HG02763 (cell line): Measurements from ENCODE around the gene MBOAT7.
A peak's percentile ranks its signal among the peaks of the same experiment; 100 is the strongest.
"Not testable (repeated sequence)": the region's sequence is repeated elsewhere in the genome, so short reads cannot be mapped to it uniquely, and the experiment has no call there.

Experiments
- ATAC-seq: cut with Tn5 transposase; IDR thresholded peaks from one replicate; pipeline ENCODE4 v1.9.1; 2021; ENCODE audit warnings: mild to moderate bottlenecking, moderate library complexity; ENCODE audit not compliant: unreplicated experiment

MBOAT7 gene

DNA sequence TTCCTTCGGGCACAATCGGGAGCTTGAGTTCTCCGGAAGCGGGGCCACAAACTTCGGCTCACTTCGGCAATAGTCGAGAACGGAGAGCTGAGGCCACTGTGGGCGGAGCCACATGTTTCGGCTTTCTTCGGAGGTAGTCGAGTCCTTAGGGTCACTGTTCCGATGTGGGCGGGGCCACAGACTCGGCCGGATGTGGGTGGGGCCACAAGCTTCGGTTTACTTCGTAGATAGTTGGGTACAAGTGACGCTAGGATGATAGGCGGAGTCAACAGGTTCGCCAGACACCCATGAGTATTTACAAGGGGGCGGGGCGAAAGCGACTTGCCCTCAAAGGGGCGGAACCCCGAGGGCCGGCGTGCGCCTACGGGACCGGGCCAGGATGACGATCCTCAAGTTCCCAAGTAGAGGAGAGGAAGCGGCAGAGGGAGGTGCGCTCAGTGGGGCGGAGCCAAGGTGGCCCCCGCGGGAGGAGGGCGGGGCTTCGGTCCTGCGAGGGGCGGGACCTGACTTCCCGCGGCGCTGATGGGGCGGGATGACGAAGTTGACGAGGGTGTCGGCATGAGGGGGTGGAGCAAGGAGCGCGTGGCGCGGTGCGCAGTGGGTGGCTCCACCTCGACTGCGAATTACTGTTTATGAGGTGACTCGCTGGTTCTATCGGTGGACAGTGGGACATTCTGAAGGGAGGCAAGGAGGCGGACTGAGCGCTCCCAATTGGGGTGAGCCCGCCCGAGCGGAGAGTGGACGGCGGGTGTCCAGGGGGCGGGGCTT lies 539 bp upstream of the MBOAT7 start:
- peak; percentile 43 for ATAC-seq

DNA sequence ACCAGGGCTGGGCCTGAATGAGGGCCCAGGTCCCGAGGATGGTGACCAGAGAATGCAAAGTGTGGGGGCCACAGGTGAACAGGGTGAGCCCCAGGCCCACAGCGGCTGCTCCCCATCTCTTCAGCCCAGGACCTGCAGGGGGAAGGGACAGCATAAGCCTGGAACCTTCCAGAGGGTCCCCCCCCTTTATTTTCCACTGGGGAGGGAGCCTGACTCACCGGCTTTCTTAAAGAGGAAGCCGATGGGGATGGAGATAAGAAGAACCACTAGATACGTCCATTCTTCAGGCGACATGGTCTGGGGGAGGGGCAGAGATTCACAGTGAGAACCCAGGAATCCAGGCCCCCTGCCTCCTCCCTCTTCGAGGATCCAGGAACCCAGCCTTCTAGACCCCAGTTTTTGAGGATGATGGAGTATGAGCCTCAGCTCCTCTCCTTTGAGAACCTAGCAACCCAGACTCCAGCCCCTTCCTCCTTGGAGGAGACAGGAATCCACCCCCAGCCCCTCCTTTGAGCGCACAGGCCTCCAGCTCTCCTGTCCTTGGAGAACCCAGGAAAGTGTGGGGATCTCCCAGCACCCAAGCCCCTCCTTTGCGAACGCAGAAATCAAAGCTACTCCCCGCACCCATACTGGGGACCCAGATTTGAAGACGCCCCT lies 1.0 kb downstream of the MBOAT7 start:
- ATAC-seq = no peak

DNA sequence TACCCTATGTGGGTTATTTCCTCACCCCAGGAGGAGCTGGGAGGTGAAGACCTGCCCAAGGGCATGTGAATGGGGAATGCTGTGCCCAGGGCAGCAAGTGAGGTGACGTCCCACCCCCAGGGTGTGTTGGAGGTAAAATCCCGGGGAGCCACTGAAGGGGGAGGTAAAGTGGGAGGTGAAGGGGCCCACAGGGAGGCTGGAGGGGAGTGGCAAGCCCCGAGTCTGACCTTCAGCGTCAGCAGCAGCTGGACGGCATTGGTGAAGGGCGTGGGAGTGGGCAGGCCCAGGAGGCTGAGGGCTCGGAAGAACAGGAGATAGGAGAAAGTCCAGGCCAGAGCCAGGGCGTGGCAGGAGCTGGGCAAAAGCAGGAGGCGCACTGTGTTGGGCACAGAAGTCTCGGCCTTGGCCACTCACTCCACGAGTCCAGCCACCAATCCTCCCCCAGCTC lies 2.4 kb downstream of the MBOAT7 start:
- no peak for ATAC-seq

DNA sequence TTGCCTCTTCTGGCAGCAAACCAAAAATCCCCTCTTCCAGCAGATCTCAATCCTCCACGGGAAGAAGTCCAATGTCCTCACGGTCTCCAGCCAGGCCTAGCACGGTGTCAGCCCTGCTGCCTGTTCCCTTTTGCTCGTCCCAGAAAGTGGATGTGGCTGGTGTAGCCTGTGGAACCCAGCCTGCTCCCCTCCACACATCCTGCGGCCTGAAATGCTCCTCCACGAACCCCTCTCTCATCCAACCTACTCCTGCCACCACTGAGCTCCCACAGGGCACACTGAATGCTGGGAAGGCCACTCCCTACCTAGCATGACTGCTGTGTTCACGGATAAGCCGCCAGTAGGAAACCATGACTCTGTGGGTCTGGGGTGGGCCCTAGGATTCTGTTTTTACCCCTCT lies 3.0 kb downstream of the MBOAT7 start:
- ATAC-seq = no peak

DNA sequence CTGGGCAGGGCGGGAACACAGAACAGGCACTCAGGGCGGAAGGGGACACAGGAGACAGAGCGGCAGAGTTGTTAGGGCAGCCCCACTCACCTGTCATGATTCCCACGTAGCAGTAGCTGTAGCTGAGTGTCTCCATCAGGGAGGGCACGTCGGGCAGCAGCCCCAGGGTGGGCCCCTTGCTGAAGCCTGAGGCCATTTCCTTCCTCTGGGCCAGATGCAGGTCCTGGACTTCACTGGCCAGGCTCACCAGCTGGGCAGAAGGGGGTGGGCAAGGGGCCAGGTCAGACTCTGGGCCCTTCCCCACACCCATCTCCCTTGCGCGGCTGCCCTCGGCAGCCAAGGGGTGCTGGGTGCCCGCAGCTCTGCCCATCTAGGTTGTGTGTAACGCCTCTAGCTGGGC lies 5.9 kb downstream of the MBOAT7 start:
- ATAC-seq = no peak

DNA sequence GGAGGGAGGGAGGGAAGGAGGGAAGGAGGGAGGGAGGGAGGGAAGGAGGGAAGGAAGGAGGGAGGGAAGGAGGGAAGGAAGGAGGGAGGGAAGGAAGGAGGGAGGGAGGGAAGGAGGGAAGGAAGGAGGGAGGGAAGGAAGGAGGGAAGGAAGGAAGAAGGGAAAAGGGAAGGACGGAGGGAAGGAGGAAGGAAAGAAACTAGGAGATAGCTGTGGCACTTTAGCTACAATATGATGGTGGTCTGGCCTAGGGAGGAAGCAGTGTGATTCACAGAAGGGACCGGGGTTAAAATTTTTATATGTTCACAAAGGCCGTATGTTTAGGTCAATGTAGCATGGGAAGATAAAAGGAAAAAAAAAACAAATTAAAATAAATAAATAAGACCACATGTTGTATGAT lies 7.5 kb downstream of the MBOAT7 start:
- ATAC-seq = not testable (repeated sequence)

DNA sequence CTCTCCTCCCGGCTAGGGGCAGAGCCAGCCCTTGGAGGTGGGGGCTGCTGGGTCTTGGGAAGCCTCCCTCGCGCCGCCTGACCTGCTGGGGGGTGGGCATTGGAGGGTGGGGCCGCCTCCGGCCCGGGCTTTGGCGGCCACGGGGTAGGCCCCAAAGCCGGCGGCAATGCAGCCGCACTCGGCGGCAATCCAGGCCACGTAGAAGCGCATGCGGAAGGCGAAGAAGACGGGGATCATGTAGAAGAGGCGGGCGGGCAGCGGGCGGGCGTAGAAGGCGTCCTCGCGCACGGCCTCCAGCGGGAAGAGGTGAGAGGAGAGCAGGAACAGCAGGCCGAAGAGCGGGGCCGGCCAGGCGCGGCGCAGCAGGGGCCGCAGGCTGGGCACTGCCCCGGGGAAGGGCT lies 8.7 kb downstream of the MBOAT7 start:
- ATAC-seq = no peak

DNA sequence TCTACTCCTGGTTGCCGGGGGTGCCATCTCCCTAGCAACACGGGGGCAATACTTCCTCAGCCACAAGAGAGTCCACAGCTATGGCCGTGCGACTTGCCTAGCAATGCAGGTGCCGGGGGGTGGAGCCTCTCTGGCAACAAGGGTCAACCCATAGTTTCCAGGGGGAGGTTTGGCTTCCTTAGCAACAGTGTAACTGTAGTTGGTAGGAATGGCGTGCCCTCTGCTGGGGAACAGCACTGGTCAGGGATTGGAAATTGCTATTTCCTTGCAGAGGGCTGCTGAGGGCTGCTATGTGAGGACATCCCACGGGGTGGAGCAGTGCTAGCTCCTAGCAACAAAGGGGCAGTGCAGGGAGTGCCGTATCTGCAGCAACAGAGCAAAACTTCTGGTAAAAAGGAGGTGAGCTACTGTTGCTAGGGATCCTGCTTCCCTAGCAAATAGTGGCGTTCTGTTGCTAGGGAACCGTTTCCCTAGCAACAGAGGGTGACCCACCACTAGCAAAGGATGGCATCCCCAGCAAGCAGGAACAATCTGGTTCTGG lies 9.4 kb downstream of the MBOAT7 start:
- no peak for ATAC-seq

DNA sequence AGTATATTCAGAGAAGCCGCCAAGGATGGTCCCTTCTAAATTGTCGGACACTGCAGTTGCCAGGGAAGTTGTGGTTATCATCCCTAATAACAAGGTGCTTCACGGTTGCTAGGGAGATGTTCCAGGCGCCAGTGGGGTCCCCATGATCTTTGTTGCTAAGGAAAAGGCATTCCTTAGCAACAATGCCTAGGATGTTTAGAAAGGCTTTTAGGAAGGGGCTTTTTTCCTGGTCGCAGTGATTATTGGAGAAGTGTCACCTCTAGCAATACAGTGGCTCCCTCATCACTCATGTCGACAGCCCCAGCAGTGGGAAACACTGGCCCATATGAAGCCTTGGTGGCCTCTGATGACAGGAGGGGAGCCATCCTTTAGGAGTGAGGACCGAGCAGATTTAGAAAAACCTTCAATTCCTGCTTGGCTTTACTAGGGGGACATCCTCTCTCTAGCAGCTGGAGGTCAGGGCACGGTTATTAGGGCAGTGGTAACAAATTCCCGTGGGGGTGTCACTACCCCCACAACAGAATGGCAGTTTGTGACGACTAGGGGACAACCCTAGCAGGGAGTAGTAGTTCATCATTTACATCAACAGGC lies 10.0 kb downstream of the MBOAT7 start:
- ATAC-seq = no peak

DNA sequence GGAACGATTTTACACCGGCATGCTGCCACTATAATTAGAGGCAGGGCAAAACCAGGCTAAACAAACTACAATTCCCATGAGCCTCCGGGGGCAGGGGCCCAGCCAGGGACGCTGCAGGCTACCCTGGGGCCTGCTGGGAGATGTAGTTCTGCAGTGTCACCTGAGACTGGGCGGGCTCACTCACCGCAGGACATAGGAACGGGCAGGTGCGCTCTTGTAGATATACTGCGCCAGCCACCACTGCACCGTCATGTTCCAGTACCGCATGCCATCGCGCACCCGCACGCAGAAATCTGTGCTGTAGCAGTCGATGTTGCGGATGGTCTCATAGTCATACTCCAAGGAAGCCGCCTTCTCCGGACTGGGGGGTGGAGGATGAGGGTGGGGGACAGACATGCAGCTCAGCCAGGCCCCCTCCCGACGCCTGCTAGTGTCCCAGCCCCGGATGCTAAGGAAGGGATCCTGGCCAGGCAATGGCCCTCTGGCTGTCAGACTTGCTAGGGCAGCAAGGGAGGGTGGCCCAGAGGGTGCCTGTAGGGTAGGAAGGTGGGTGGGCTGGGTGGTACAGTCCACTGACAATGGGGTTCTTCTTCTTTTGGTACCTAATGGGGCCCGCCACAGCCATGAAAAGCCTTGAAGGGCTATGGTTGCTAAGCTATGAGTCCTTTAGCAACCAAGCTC lies 10.7 kb downstream of the MBOAT7 start:
- ATAC-seq = no peak

DNA sequence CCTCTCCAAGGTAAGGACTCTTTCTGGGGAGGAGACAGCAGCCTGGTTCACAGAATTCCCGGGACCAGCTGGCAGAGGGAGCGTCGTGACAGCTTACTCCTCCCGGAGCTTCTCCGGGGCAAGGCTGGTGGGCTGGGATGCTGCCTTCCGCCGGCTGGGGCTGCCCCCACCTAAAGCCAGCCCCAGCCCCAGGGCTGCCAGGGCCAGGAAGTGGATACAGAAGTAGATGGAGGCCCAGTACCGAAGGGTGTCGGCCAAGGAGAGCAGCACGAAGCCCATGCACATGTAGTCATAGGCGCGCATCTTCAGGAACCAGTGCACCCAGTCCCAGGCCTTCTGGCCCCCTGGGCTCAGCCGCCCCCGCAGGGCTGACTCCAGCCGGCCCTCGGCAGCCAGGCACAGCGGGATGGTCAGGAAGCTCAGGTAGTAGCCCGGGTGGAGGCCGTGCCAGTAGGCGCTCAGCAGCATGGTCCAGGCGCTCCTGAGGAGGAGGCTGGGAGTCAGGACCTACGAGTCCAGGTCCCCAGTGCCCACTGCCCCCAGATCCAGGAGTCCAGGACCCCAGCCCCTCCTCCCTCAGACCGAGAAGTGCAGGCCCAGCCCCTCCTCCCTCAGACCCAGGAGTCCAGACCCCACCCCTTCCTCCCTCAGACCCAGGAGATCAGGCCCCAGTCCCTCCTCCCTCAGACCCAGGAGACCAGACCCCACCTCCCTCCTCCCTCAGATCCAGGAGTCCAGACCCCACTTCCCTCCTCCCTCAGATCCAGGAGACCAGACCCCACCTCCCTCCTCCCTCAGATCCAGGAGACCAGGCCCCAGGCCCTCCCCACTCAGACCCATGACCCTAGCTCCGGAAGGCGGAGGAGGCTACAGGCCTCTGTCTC lies 15.2 kb downstream of the MBOAT7 start:
- no peak for ATAC-seq

DNA sequence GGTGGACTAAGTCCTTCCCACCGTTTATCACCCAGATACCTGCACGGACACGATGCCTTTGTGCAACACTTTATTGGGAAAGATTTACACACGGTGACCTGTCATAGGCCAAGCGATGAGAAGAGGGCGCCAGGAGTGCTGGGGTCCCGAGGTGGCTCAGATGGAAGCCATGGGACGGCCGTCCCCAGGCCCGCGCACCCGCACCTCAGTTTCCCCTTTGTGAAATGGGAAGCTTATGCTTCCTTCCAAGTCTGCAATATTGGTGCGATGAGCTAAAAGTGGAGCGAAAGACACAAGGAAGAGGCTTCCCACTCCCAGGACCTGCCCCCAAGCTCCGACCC lies 16.1 kb downstream of the MBOAT7 start:
- ATAC-seq = no peak

DNA sequence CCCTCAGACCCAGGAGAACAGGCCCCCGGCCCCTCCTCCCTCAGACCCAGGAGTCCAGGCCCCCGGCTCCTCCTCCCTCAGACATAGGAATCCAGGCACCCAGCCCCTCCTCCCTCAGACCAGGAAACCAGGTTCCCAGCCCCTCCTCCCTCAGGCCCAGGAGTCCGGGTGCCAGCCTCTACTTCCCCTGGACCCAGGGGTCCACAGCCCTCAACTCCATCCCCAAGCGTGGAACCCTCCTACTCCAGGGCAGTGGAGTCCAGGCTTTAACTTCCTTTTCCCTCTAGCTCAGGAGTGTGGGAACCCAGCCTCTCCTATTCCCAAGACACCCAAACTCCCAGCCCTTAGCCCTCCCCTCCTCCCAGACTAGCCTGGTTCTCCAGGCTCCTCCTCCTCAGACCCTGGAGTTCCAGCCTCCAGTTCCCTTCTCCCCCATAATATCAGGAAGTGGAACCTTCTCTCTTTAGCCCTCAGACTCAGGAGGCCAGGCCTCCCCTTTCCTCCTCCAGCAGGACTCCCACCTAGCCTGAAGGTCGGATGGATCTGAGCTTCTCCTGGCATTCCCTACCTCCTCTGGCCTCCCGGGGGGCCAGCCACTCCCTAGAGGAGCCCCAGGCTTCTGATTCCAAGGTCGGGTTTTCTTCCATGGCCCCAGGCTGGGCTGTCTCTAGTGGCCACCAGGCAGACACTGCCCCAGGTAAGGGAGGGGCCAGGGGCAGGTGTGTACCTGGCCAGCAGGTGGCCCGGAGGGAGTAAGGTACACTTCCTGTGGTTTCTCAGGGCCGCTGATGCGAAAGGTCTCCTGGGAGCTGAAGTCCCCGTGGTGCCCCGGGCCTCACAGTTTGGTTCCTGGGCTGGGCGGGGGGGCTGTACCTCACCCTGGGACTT lies 16.7 kb downstream of the MBOAT7 start, which contains the start of gene TMC4:
Gene TMC4, minus strand, starts transcription at position 690 of the 888 bp plus-strand sequence. Its CDS starts 43 bp downstream, at position 647.
- no peak for ATAC-seq

DNA sequence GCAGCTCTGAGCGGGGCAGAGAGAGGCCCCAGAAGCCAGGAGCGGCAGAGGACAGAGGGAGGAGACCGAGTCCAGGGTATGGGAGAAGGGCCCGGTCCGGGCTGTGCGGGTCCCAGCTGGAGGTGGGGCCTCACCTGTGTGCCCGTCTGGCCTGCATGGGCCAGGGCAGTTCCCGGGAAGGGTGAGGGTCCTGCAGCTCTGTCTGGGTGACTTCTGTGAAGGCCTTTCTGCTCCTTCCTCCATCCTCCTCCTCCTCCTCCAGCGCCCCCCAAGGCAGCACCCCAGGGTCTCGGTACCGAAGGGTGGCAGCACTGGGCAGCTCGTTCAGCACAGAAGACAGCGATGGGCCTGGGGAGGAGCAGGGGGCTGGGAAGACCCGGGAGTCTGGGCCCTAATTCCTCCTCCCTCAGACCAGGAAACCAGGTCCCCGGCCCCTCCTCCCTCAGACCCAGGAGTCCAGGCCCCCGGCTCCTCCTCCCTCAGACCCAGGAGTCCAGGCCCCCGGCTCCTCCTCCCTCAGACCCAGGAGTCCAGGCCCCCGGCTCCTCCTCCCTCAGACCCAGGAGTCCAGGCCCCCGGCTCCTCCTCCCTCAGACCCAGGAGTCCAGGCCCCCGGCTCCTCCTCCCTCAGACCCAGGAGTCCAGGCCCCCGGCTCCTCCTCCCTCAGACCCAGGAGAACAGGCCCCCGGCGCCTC lies 17.5 kb downstream of the MBOAT7 start:
- ATAC-seq = not testable (repeated sequence)

DNA sequence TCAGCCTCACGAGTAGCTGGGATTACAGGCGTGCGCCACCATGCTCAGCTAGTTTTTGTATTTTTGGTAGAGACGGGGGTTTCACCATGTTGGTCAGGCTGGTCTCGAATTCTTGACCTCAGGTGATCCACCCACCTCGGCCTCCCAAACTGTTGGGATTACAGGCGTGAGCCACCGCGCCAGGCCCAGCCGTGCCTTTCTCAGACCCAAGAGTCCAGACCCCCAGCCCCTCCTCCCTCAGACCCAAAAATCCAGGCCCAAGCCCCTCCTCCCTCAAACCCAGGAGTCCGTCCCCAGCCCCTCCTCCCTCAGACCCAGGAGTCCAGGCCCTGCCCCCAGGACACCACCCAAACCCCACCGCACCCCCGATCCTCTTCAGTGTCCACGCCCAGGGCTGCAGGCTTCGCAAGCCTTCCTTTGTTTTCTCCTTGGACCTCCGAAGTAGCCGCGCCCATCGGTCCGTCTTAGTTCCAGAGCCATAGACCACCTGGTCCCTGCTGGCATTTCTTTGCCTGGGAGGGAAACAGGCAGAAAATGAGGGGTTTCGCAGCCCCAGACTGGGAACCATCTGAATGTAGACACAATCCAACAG lies 20.1 kb downstream of the MBOAT7 start:
- no peak for ATAC-seq

DNA sequence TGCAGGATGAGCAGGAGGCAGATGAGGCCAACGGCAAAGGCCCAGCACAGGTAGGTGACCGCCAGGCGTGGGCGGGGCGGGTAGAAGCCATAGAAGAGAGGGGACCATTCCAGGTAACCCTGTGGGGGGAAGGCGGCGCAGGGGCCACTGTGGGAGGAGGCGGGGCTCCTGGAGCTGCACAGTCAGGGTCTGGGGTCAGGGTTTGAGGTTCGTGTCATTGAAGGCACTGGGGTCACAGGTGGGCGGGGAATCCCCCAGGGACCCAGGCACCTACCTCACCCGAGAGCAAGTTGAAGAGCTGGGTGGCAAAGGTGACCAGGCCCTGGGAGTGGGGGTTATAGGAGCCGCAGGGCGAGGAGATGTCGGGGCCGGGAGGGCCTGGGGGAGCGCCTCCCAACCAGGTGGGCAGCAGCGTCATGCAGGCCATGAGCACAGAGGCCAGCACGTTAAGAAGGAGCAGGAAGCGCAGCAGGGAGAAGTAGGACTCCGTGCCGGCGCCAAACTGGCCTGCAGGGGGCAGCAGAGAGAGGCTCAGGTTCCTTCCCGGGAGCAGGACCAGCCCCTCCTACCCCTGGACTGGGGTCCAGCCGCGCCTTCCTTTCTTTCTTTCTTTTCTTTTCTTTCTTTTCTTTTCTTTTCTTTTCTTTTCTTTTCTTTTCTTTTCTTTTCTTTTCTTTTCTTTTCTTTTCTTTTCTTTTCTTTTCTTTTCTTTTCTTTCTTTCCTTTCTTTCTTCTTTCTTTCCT lies 21.0 kb downstream of the MBOAT7 start:
- ATAC-seq = no peak

DNA sequence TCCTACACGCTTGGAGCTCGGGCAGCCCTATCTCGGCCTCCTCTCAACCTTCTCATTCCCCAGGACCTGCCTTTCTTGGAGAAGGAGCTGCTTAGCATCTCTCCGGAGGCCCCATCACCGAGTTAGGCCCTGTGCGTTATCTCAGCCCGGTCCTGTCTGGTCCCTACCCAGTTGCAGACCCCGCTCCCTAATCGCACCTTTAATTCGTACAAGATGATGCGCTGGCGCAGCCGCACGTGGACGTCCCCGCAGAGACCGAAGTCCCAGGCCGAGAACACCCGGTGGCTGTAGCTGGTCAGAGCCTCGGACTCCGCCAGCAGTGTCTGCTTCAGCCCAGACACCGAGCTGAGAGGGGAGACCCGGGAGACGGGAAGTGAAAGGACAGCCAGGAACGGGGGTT lies 24.2 kb downstream of the MBOAT7 start:
- no peak for ATAC-seq
